DOHH2 (cell line): ENCODE data around the gene SNRPA.

ENCODE experiments used
- CTCF ChIP-seq: fragments of 200-600 bp; sonication (generic); IDR thresholded peaks from one replicate; pipeline ENCODE4 v1.5.1; 2014; ENCODE audit warnings: antibody characterized with exemption, mild to moderate bottlenecking, low read depth, low read length; ENCODE audit not compliant: poor library complexity, severe bottlenecking
- EZH2phosphoT487 ChIP-seq: fragments of 200-600 bp; sonication (generic); IDR thresholded peaks from 2 replicates; pipeline ENCODE4 v1.6.1; 2017; ENCODE audit warnings: borderline replicate concordance, mild to moderate bottlenecking, antibody characterized with exemption, low read length, moderate library complexity, mixed read lengths

- no peak for TF ChIP-seq CTCF
- no peak for TF ChIP-seq EZH2phosphoT487
Observed at GRCh38 chr19:40791349-40791748, 40.3 kb downstream of the SNRPA start.
